CD14-positive monocyte (primary cell): ENCODE results near the gene BASP1. TPM values are rescaled to one million over a fixed set of nuclear protein-coding genes. Genes with fewer than 3 reads are reported as not detected.

Experiments
- DNase-seq, 3 donors: peaks; one replicate each; pipeline ENCODE4 v3.0.0-alpha.2; 2011 to 2022
- H2AFZ ChIP-seq: 2 replicates; pipeline ENCODE4 v1.6.0; 2012; ENCODE audit warnings: mild to moderate bottlenecking, low read depth, low read length, inconsistent platforms; ENCODE audit not compliant: insufficient read depth, poor library complexity, severe bottlenecking
- H3K27ac ChIP-seq, 2 donors: 1 replicate in 1 of 2; 2 replicates in 1 of 2; pipeline ENCODE4 v1.5.1; 2012 to 2013; ENCODE audit warnings: low read length in 2 of 2, control low read depth in 1 of 2, inconsistent platforms in 1 of 2, low read depth in 1 of 2, mild to moderate bottlenecking in 1 of 2
- H3K27me3 ChIP-seq, 2 donors: one replicate each; pipeline versions ENCODE4 v1.6.0 to v1.6.1; 2011 to 2013; ENCODE audit warnings: low read length in 2 of 2; ENCODE audit not compliant: control insufficient read depth in 2 of 2, insufficient read depth in 2 of 2
- H3K36me3 ChIP-seq, 2 donors: replicated peaks in 1 of 2; 1 replicate in 1 of 2; 2 replicates in 1 of 2; pipeline versions ENCODE4 v1.5.1 to v1.6.1; 2012 to 2013; ENCODE audit warnings: low read length in 2 of 2, control low read depth in 1 of 2, inconsistent platforms in 1 of 2, mild to moderate bottlenecking in 1 of 2; ENCODE audit not compliant: insufficient read depth in 2 of 2, control insufficient read depth in 1 of 2
- H3K4me1 ChIP-seq, 2 donors: 1 replicate in 1 of 2; 2 replicates in 1 of 2; pipeline versions ENCODE4 v1.5.1 to v1.6.1; 2012 to 2013; ENCODE audit warnings: low read length in 2 of 2, control low read depth in 1 of 2, inconsistent platforms in 1 of 2, mild to moderate bottlenecking in 1 of 2, moderate library complexity in 1 of 2; ENCODE audit not compliant: insufficient read depth in 2 of 2, control insufficient read depth in 1 of 2
- H3K4me2 ChIP-seq: replicated peaks from 2 replicates; pipeline ENCODE3; 2012; ENCODE audit warnings: low read length, moderate library complexity, mild to moderate bottlenecking; ENCODE audit not compliant: poor library complexity, severe bottlenecking; ENCODE audit errors: extremely low read depth
- H3K4me3 ChIP-seq, 3 experiments: fragments of 200-600 bp in 1 of 3; sonication (generic) in 1 of 3; replicated peaks in 1 of 3; 1 replicate in 2 of 3; 2 replicates in 1 of 3; pipeline ENCODE4 v1.5.1; 2011 to 2013; ENCODE audit warnings: low read length in 3 of 3, mild to moderate bottlenecking in 3 of 3, control low read depth in 2 of 3, low read depth in 2 of 3, inconsistent platforms in 1 of 3, moderate library complexity in 1 of 3
- H3K79me2 ChIP-seq: 2 replicates; pipeline ENCODE4 v1.6.0; 2012; ENCODE audit warnings: mild to moderate bottlenecking, control low read depth, inconsistent platforms, low read length, moderate library complexity; ENCODE audit not compliant: insufficient read depth
- H3K9ac ChIP-seq: 2 replicates; pipeline ENCODE4 v1.6.0; 2017; ENCODE audit warnings: low read length, mild to moderate bottlenecking; ENCODE audit not compliant: insufficient read depth, poor library complexity, severe bottlenecking
- H3K9me3 ChIP-seq, 2 donors: replicated peaks in 1 of 2; 1 replicate in 1 of 2; 2 replicates in 1 of 2; pipeline versions ENCODE4 v1.5.1 to v1.6.1; 2012 to 2013; ENCODE audit warnings: low read length in 2 of 2, control low read depth in 1 of 2; ENCODE audit not compliant: control insufficient read depth in 1 of 2, insufficient read depth in 1 of 2
- H4K20me1 ChIP-seq: 2 replicates; pipeline ENCODE4 v1.6.0; 2012; ENCODE audit warnings: mild to moderate bottlenecking, low read length, control low read depth, moderate library complexity; ENCODE audit not compliant: insufficient read depth
- H3K27ac Mint-ChIP-seq, 7 donors: one replicate each; pipeline ENCODE4 v1.8.0; 2020; ENCODE audit warnings: mild to moderate bottlenecking in 7 of 7, mixed read lengths in 7 of 7, moderate library complexity in 6 of 7, inconsistent platforms in 2 of 7
- H3K27me3 Mint-ChIP-seq, 3 donors: one replicate each; pipeline ENCODE4 v1.8.0; 2021 to 2022; ENCODE audit warnings: low read depth in 3 of 3, mild to moderate bottlenecking in 3 of 3, mixed read lengths in 3 of 3, moderate library complexity in 3 of 3, inconsistent platforms in 1 of 3
- H3K36me3 Mint-ChIP-seq, 2 donors: one replicate each; pipeline ENCODE4 v1.8.0; 2020; ENCODE audit warnings: mixed read lengths in 2 of 2, inconsistent platforms in 1 of 2, mild to moderate bottlenecking in 1 of 2
- H3K4me1 Mint-ChIP-seq: one replicate; pipeline ENCODE4 v1.8.0; 2020; ENCODE audit warnings: mild to moderate bottlenecking, mixed read lengths
- H3K4me3 Mint-ChIP-seq, 2 donors: one replicate each; pipeline ENCODE4 v1.8.0; 2020; ENCODE audit warnings: mild to moderate bottlenecking in 2 of 2, mixed read lengths in 2 of 2, moderate library complexity in 1 of 2
- H3K9me3 Mint-ChIP-seq, 7 donors: one replicate each; pipeline ENCODE4 v1.8.0; 2020 to 2022; ENCODE audit warnings: mixed read lengths in 7 of 7, mild to moderate bottlenecking in 6 of 7, moderate library complexity in 6 of 7, inconsistent platforms in 2 of 7
- WGBS: methylation state at CpG from one replicate; pipeline ENCODE4 v1.1.5; 2013; ENCODE audit warnings: missing lambda C conversion rate; ENCODE audit not compliant: insufficient coverage; 5-methylcytosine and 5-hydroxymethylcytosine counted together
- intact Hi-C, 2 donors: fragments of 100-400 bp; cut with micrococcal nuclease; formaldehyde crosslinking; loops; one replicate each; pipeline versions ENCODE4 v1.15.0 to v1.15.1; 2023
- polyA plus RNA-seq, 3 donors: library from polyadenylated mRNA; depleted of rRNA in 1 of 3; unstranded in 2 of 3; stranded (reverse) in 1 of 3; fragments of 300-500 nt in 2 of 3; fragments of >200 nt in 1 of 3; fragmentation: Illumina TruSeq in 2 of 3; gene quantifications; 1 replicate in 2 of 3; 2 replicates in 1 of 3; pipeline ENCODE4 v1.2.3, GENCODE V29; 2012 to 2021
- TF ChIP-seq, protein P1 (sequence below): fragments of 200-600 bp; IDR thresholded peaks from one replicate; pipeline ENCODE4 v1.8.0; 2022; ENCODE audit warnings: antibody characterized with exemption, mild to moderate bottlenecking

The BASP1 gene
- polyA plus RNA-seq, 3 donors, result 23.7 to 61.6 (median 36.6) TPM

- intact Hi-C loops, result no loop called here
- no peak overlapping the region for H3K4me2 ChIP-seq
- Mint-ChIP-seq H3K4me3 (no peak overlapping the region), H3K9me3 (peaks cover 0 to 25% (median 11%) of the 10 kb centered on the region in 7 donors), H3K4me1 (peaks cover 19% of the 10 kb centered on the region), H3K27me3 (peaks cover 0 to 3% (median 2%) of the 10 kb centered on the region in 3 donors), H3K36me3 (no peaks in the 10 kb centered on the region), H3K27ac (peak overlapping the region in 1 of 7 donors; percentile 29)
- no peak overlapping the region for H3K4me3 ChIP-seq
- H4K20me1 ChIP-seq, result no peaks in the 10 kb centered on the region
- 83% methylated on average over 3 of the region's 4 CpGs for WGBS
- H2AFZ ChIP-seq, result no peak overlapping the region
- no peaks in the 10 kb centered on the region for H3K79me2 ChIP-seq
- no peaks in the 10 kb centered on the region for H3K27me3 ChIP-seq
- no peaks in the 10 kb centered on the region for H3K36me3 ChIP-seq
- DNase-seq, result no peak
- H3K4me1 ChIP-seq, result peaks cover 0 to 3% of the 10 kb centered on the region in 2 donors
- no peak overlapping the region for H3K27ac ChIP-seq
- H3K9ac ChIP-seq, result no peak overlapping the region
- peaks cover 0 to 2% of the 10 kb centered on the region in 2 donors for H3K9me3 ChIP-seq
- TF ChIP-seq, protein P1, sequence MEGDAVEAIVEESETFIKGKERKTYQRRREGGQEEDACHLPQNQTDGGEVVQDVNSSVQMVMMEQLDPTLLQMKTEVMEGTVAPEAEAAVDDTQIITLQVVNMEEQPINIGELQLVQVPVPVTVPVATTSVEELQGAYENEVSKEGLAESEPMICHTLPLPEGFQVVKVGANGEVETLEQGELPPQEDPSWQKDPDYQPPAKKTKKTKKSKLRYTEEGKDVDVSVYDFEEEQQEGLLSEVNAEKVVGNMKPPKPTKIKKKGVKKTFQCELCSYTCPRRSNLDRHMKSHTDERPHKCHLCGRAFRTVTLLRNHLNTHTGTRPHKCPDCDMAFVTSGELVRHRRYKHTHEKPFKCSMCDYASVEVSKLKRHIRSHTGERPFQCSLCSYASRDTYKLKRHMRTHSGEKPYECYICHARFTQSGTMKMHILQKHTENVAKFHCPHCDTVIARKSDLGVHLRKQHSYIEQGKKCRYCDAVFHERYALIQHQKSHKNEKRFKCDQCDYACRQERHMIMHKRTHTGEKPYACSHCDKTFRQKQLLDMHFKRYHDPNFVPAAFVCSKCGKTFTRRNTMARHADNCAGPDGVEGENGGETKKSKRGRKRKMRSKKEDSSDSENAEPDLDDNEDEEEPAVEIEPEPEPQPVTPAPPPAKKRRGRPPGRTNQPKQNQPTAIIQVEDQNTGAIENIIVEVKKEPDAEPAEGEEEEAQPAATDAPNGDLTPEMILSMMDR, result no peak
Measured at GRCh38 chr5:17287501-17288155, 70.2 kb downstream of the BASP1 start.

GRCh38 chr5:17288570-17288969, 71.1 kb downstream of the BASP1 start:
- DNase-seq, result no peak
- TF ChIP-seq, protein P1, result no peak
- no peak overlapping the region for H3K4me2 ChIP-seq
- peaks cover 14% of the 10 kb centered on the region for H3K4me1 Mint-ChIP-seq
- intact Hi-C loops, result no loop called here
- H3K4me3 ChIP-seq, result no peak overlapping the region
- H3K27ac ChIP-seq, result no peak overlapping the region
- no peak overlapping the region for H2AFZ ChIP-seq
- peaks cover 0 to 16% (median 8%) of the 10 kb centered on the region in 7 donors for H3K9me3 Mint-ChIP-seq
- no peaks in the 10 kb centered on the region for H3K9me3 ChIP-seq
- H3K4me3 Mint-ChIP-seq, result no peak overlapping the region
- no CpG with 5 or more reads among the region's 3 CpGs for WGBS
- H3K9ac ChIP-seq, result no peak overlapping the region
- H3K36me3 ChIP-seq, result no peaks in the 10 kb centered on the region
- H3K79me2 ChIP-seq, result no peaks in the 10 kb centered on the region
- no peak overlapping the region for H3K27ac Mint-ChIP-seq
- no peaks in the 10 kb centered on the region for H3K4me1 ChIP-seq
- H3K27me3 ChIP-seq, result no peaks in the 10 kb centered on the region
- peaks cover 2 to 3% (median 2%) of the 10 kb centered on the region in 3 donors for H3K27me3 Mint-ChIP-seq
- H3K36me3 Mint-ChIP-seq, result no peaks in the 10 kb centered on the region
- no peaks in the 10 kb centered on the region for H4K20me1 ChIP-seq
